Liver (tissue), 9 donors: ENCODE data around the gene SULT1C4. TPM values are rescaled to one million over a fixed set of nuclear protein-coding genes. Genes with fewer than 3 reads are reported as not detected.

ENCODE experiments used
- DNase-seq: peaks from one replicate; pipeline ENCODE4 v3.0.0-alpha.2; 2017; ENCODE audit warnings: low spot score
- H3K27ac ChIP-seq, 2 donors: one replicate each; pipeline ENCODE4 v1.7.0; 2013; ENCODE audit warnings: inconsistent platforms in 2 of 2, low read length in 2 of 2, control low read depth in 1 of 2, low read depth in 1 of 2, mild to moderate bottlenecking in 1 of 2
- H3K27me3 ChIP-seq, 4 donors: one replicate each; pipeline versions ENCODE4 v1.6.1 to v1.7.0; 2013; ENCODE audit warnings: low read length in 3 of 4, inconsistent platforms in 1 of 4, mild to moderate bottlenecking in 1 of 4, moderate library complexity in 1 of 4; ENCODE audit not compliant: control insufficient read depth in 4 of 4, insufficient read depth in 4 of 4
- H3K36me3 ChIP-seq, 4 donors: one replicate each; pipeline versions ENCODE4 v1.6.1 to v1.7.0; 2013; ENCODE audit warnings: low read length in 3 of 4, mild to moderate bottlenecking in 3 of 4, low read depth in 1 of 4, moderate library complexity in 1 of 4; ENCODE audit not compliant: control insufficient read depth in 4 of 4, insufficient read depth in 3 of 4
- H3K4me1 ChIP-seq, 4 donors: one replicate each; pipeline versions ENCODE4 v1.6.1 to v1.7.0; 2013; ENCODE audit warnings: low read length in 3 of 4, mild to moderate bottlenecking in 3 of 4, moderate library complexity in 1 of 4; ENCODE audit not compliant: control insufficient read depth in 4 of 4, insufficient read depth in 4 of 4
- H3K4me3 ChIP-seq, 3 donors: one replicate each; pipeline versions ENCODE4 v1.6.1 to v1.7.0; 2013; ENCODE audit warnings: low read length in 3 of 3, control low read depth in 1 of 3, low read depth in 1 of 3, mild to moderate bottlenecking in 1 of 3
- H3K9ac ChIP-seq, 2 donors: one replicate each; pipeline ENCODE4 v1.7.0; 2013; ENCODE audit warnings: low read length in 2 of 2, mild to moderate bottlenecking in 2 of 2, moderate library complexity in 2 of 2, control low read depth in 1 of 2, low read depth in 1 of 2
- H3K9me3 ChIP-seq, 4 donors: one replicate each; pipeline versions ENCODE4 v1.6.1 to v1.7.0; 2013; ENCODE audit warnings: low read length in 3 of 4; ENCODE audit not compliant: control insufficient read depth in 4 of 4
- ATF3 ChIP-seq: IDR thresholded peaks from 2 replicates; pipeline ENCODE4 v1.6.1; 2016; ENCODE audit warnings: antibody characterized with exemption
- EGR1 ChIP-seq, 2 donors: IDR thresholded peaks; 2 replicates each; pipeline ENCODE4 v1.6.1; 2016 to 2018; ENCODE audit warnings: antibody characterized with exemption in 2 of 2, low read depth in 2 of 2
- FOXA2 ChIP-seq: IDR thresholded peaks from 2 replicates; pipeline ENCODE4 v1.6.1; 2016; ENCODE audit warnings: antibody characterized with exemption
- GABPA ChIP-seq, 2 donors: IDR thresholded peaks in 1 of 2; conservative IDR thresholded peaks in 1 of 2; 2 replicates each; pipeline ENCODE4 v1.6.1; 2016; ENCODE audit warnings: antibody characterized with exemption in 2 of 2, mild to moderate bottlenecking in 1 of 2, moderate library complexity in 1 of 2
- HNF4A ChIP-seq, 2 donors: conservative IDR thresholded peaks; 2 replicates each; pipeline ENCODE4 v1.6.1; 2016; ENCODE audit warnings: antibody characterized with exemption in 2 of 2, mild to moderate bottlenecking in 2 of 2
- HNF4G ChIP-seq: IDR thresholded peaks from 2 replicates; pipeline ENCODE4 v1.6.1; 2016; ENCODE audit warnings: antibody characterized with exemption
- JUND ChIP-seq, 2 donors: IDR thresholded peaks; 2 replicates each; pipeline ENCODE4 v1.6.1; 2016; ENCODE audit warnings: antibody characterized with exemption in 2 of 2
- NR2F2 ChIP-seq: IDR thresholded peaks from 2 replicates; pipeline ENCODE4 v1.6.1; 2016; ENCODE audit warnings: antibody characterized with exemption
- RAD21 ChIP-seq, 2 donors: IDR thresholded peaks; 2 replicates each; pipeline ENCODE4 v1.6.1; 2016; ENCODE audit warnings: antibody characterized with exemption in 2 of 2, mild to moderate bottlenecking in 2 of 2
- REST ChIP-seq: IDR thresholded peaks from 2 replicates; pipeline ENCODE4 v1.6.1; 2016; ENCODE audit warnings: antibody characterized with exemption, mild to moderate bottlenecking
- RXRA ChIP-seq, 2 donors: IDR thresholded peaks; 2 replicates each; pipeline ENCODE4 v1.6.1; 2017 to 2018; ENCODE audit warnings: antibody characterized with exemption in 2 of 2, mild to moderate bottlenecking in 1 of 2
- SP1 ChIP-seq: IDR thresholded peaks from 2 replicates; pipeline ENCODE4 v1.6.1; 2018; ENCODE audit warnings: antibody characterized with exemption, mild to moderate bottlenecking
- WGBS: extraction: QIAGEN DNeasy Blood & Tissue Kit; methylation state at CpG from one replicate; pipeline ENCODE4 v1.1.7; 2013; 5-methylcytosine and 5-hydroxymethylcytosine counted together
- polyA plus RNA-seq, 2 donors: library from polyadenylated mRNA; stranded (reverse) in 1 of 2; unstranded in 1 of 2; fragments of 200-250 nt in 1 of 2; fragments of >200 nt in 1 of 2; fragmentation: Nextera tagmentation in 1 of 2; extraction: Ambion mirVana in 1 of 2; gene quantifications; one replicate each; pipeline versions ENCODE4 v1.2.1 to v1.2.3, GENCODE V29; 2013 to 2015
- total RNA-seq, 2 donors: library from RNA; depleted of rRNA; stranded (reverse); fragments of >200 nt; gene quantifications; one replicate each; pipeline ENCODE4 v1.2.3, GENCODE V29; 2014
- TF ChIP-seq, protein P1 (sequence below): IDR thresholded peaks from 2 replicates; pipeline ENCODE4 v1.6.1; 2016; ENCODE audit warnings: antibody characterized with exemption
- TF ChIP-seq, protein P2 (sequence below): fragments of 150-350 bp; IDR thresholded peaks from 2 replicates; pipeline ENCODE4 v1.5.1; 2017; ENCODE audit warnings: improper control_type of control experiment, low read depth, low read length; ENCODE audit not compliant: missing input control
- donor health status: healthy.
- donor health status: healthy.
- donor health status: healthy.
- donor health status: healthy.
- donor health status: healthy.

SULT1C4 gene
- total and polyA plus RNA-seq, 4 donors: 1.0 to 12.8 (median 1.3) TPM

GRCh38 chr2:108329771-108330170 is 48.0 kb upstream of the SULT1C4 start (continued):
- TF ChIP-seq ATF3 (no peak), JUND (IDR thresholded peaks at IDR 0.05) (no peak)

DNA sequence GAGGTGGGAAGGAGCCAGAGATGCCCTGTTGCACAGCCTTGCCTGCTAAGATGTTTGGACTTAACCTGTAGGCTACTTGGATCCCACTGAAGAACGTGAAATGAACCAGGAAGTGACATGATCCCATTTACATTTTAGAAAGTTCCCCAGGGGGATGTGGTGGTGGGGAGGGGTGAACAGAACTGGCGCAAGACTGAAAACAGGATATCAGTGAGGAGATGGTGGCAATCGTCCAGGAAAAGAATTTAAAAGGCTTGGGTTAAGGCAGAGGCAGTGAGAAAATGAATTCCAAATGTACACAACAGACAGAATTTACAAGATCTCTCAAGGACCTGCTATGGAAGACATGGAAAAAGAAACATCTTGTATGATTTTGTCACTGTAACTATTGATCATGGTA is 46.8 kb upstream of the SULT1C4 start:
- WGBS: 60% methylated on average over 3 of the region's 3 CpGs
- Histone ChIP-seq H3K9ac (no peak overlapping the region), H3K4me3 (no peak overlapping the region), H3K27me3 (no peaks in the 10 kb centered on the region), H3K27ac (no peak overlapping the region), H3K36me3 (no peaks in the 10 kb centered on the region), H3K9me3 (no peaks in the 10 kb centered on the region), H3K4me1 (no peaks in the 10 kb centered on the region)
- no peak for DNase-seq
- TF ChIP-seq FOXA2 (no peak), NR2F2 (no peak), ATF3 (no peak), RAD21 (IDR thresholded peaks at IDR 0.05) (no peak), RXRA (IDR thresholded peaks at IDR 0.05) (no peak), HNF4A (conservative IDR thresholded peaks at IDR 0.05) (no peak), JUND (IDR thresholded peaks at IDR 0.05) (no peak), REST (no peak), HNF4G (no peak), SP1 (no peak), EGR1 (IDR thresholded peaks at IDR 0.05; ENCODE audit: low read depth in 2 of 2) (no peak)
- TF ChIP-seq, protein P1, sequence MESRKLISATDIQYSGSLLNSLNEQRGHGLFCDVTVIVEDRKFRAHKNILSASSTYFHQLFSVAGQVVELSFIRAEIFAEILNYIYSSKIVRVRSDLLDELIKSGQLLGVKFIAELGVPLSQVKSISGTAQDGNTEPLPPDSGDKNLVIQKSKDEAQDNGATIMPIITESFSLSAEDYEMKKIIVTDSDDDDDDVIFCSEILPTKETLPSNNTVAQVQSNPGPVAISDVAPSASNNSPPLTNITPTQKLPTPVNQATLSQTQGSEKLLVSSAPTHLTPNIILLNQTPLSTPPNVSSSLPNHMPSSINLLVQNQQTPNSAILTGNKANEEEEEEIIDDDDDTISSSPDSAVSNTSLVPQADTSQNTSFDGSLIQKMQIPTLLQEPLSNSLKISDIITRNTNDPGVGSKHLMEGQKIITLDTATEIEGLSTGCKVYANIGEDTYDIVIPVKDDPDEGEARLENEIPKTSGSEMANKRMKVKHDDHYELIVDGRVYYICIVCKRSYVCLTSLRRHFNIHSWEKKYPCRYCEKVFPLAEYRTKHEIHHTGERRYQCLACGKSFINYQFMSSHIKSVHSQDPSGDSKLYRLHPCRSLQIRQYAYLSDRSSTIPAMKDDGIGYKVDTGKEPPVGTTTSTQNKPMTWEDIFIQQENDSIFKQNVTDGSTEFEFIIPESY: no peak
- TF ChIP-seq, protein P2, sequence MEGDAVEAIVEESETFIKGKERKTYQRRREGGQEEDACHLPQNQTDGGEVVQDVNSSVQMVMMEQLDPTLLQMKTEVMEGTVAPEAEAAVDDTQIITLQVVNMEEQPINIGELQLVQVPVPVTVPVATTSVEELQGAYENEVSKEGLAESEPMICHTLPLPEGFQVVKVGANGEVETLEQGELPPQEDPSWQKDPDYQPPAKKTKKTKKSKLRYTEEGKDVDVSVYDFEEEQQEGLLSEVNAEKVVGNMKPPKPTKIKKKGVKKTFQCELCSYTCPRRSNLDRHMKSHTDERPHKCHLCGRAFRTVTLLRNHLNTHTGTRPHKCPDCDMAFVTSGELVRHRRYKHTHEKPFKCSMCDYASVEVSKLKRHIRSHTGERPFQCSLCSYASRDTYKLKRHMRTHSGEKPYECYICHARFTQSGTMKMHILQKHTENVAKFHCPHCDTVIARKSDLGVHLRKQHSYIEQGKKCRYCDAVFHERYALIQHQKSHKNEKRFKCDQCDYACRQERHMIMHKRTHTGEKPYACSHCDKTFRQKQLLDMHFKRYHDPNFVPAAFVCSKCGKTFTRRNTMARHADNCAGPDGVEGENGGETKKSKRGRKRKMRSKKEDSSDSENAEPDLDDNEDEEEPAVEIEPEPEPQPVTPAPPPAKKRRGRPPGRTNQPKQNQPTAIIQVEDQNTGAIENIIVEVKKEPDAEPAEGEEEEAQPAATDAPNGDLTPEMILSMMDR: no peak

GRCh38 chr2:108345951-108346350 is 31.8 kb upstream of the SULT1C4 start:
- Histone ChIP-seq H3K27me3 (peaks cover 0 to 5% (median 0%) of the 10 kb centered on the region in 4 donors), H3K9ac (no peak overlapping the region), H3K27ac (no peak overlapping the region), H3K4me1 (no peaks in the 10 kb centered on the region), H3K4me3 (no peak overlapping the region), H3K9me3 (no peaks in the 10 kb centered on the region), H3K36me3 (no peaks in the 10 kb centered on the region)
- TF ChIP-seq, protein P2: no peak
- TF ChIP-seq RAD21 (IDR thresholded peaks at IDR 0.05): no peak
- no peak for TF ChIP-seq NR2F2
- no peak for TF ChIP-seq HNF4A (conservative IDR thresholded peaks at IDR 0.05)
- no peak for TF ChIP-seq GABPA (IDR thresholded peaks at IDR 0.05 in 1 of 2, conservative IDR thresholded peaks at IDR 0.05 in 1 of 2)
- DNase-seq: no peak
- WGBS: 48% methylated on average over 3 of the region's 3 CpGs
